B cell (primary cell): ENCODE results near the gene NSDHL. TPM values are rescaled to one million over a fixed set of nuclear protein-coding genes. Genes with fewer than 3 reads are reported as not detected.

Experiments used
- ATAC-seq: fragments of 200-7000 bp; cut with Tn5 transposase; one replicate; pipeline ENCODE4 v1.10.0; 2021; ENCODE audit warnings: low read depth, mild to moderate bottlenecking, moderate number of reproducible peaks, moderate library complexity
- CTCF ChIA-PET: fragments of 350-600 bp; sonication (Branson Sonifier 250); formaldehyde crosslinking; loops from one replicate; lab custom pipeline; 2021; ENCODE audit warnings: antibody characterized with exemption, inconsistent platforms; lab: Charles Lee
- POLR2A ChIA-PET: fragments of 350-600 bp; sonication (Branson Sonifier 250); formaldehyde crosslinking; loops from one replicate; lab custom pipeline; 2021; ENCODE audit warnings: antibody characterized with exemption; lab: Charles Lee
- DNase-seq: peaks from one replicate; pipeline ENCODE4 v3.0.0; 2013
- H2AFZ ChIP-seq: 2 replicates; pipeline ENCODE4 v1.6.1; 2012; ENCODE audit warnings: mild to moderate bottlenecking, low read depth, low read length; ENCODE audit not compliant: insufficient read depth, poor library complexity, severe bottlenecking
- H3K27ac ChIP-seq, 2 donors: 1 replicate in 1 of 2; 2 replicates in 1 of 2; pipeline ENCODE4 v1.5.1; 2012 to 2013; ENCODE audit warnings: low read length in 2 of 2, mild to moderate bottlenecking in 2 of 2, moderate library complexity in 1 of 2
- H3K27me3 ChIP-seq, 4 experiments: fragments of 200-600 bp in 1 of 4; sonication (generic) in 1 of 4; replicated peaks in 1 of 4; 1 replicate in 2 of 4; 2 replicates in 2 of 4; pipeline versions ENCODE4 v1.6.1 to v1.7.0; 2013 to 2016; ENCODE audit warnings: low read length in 3 of 4, mild to moderate bottlenecking in 2 of 4, mixed read lengths in 1 of 4, moderate library complexity in 1 of 4; ENCODE audit not compliant: insufficient read depth in 4 of 4, control insufficient read depth in 3 of 4; ENCODE audit errors: control extremely low read depth in 1 of 4
- H3K36me3 ChIP-seq, 2 experiments: replicated peaks in 1 of 2; 1 replicate in 1 of 2; 2 replicates in 1 of 2; pipeline versions ENCODE4 v1.6.1 to v1.7.1; 2013; ENCODE audit warnings: low read length in 1 of 2; ENCODE audit not compliant: insufficient read depth in 2 of 2, control insufficient read depth in 1 of 2; ENCODE audit errors: control extremely low read depth in 1 of 2, extremely low read depth in 1 of 2
- H3K4me1 ChIP-seq, 2 donors: fragments of 200-600 bp in 1 of 2; sonication (generic) in 1 of 2; 1 replicate in 1 of 2; 2 replicates in 1 of 2; pipeline versions ENCODE4 v1.5.1 to v1.6.1; 2013 to 2017; ENCODE audit warnings: low read length in 2 of 2; ENCODE audit not compliant: control insufficient read depth in 2 of 2, insufficient read depth in 2 of 2
- H3K4me2 ChIP-seq: replicated peaks from 2 replicates; pipeline ENCODE3; 2012; ENCODE audit warnings: mild to moderate bottlenecking, low read depth, low read length; ENCODE audit not compliant: poor library complexity, severe bottlenecking
- H3K4me3 ChIP-seq, 5 experiments: fragments of 200-600 bp in 1 of 5; sonication (generic) in 1 of 5; 1 replicate in 3 of 5; 2 replicates in 2 of 5; pipeline versions ENCODE4 v1.5.1 to v1.7.0; 2011 to 2016; ENCODE audit warnings: low read length in 4 of 5, mild to moderate bottlenecking in 4 of 5, low read depth in 2 of 5, control low read depth in 1 of 5, moderate library complexity in 1 of 5; ENCODE audit not compliant: insufficient read depth in 1 of 5; ENCODE audit errors: control extremely low read depth in 1 of 5, extremely low read depth in 1 of 5
- H3K79me2 ChIP-seq: fragments of 200-600 bp; sonication (generic); one replicate; pipeline ENCODE4 v1.6.0; 2016; ENCODE audit warnings: low read length; ENCODE audit not compliant: control insufficient read depth, insufficient read depth
- H3K9ac ChIP-seq: fragments of 200-600 bp; sonication (generic); 2 replicates; pipeline ENCODE4 v1.6.1; 2017; ENCODE audit warnings: mild to moderate bottlenecking, low read length, moderate library complexity
- H3K9me3 ChIP-seq, 3 donors: one replicate each; pipeline versions ENCODE4 v1.6.1 to v1.7.1; 2013; ENCODE audit warnings: low read length in 2 of 3; ENCODE audit not compliant: control insufficient read depth in 2 of 3, insufficient read depth in 1 of 3; ENCODE audit errors: control extremely low read depth in 1 of 3
- H4K20me1 ChIP-seq: 2 replicates; pipeline ENCODE4 v1.6.0; 2012; ENCODE audit warnings: mild to moderate bottlenecking, low read length; ENCODE audit not compliant: insufficient read depth, control insufficient read depth, poor library complexity, severe bottlenecking
- H3K27ac Mint-ChIP-seq: one replicate; pipeline ENCODE4 v1.8.0; 2021; ENCODE audit warnings: mixed read lengths
- H3K27me3 Mint-ChIP-seq: one replicate; pipeline ENCODE4 v1.8.0; 2021; ENCODE audit warnings: mixed read lengths
- H3K4me1 Mint-ChIP-seq: one replicate; pipeline ENCODE4 v1.8.0; 2021; ENCODE audit warnings: mixed read lengths
- H3K4me3 Mint-ChIP-seq: one replicate; pipeline ENCODE4 v1.8.0; 2021; ENCODE audit warnings: mixed read lengths
- H3K9me3 Mint-ChIP-seq: one replicate; pipeline ENCODE4 v1.8.0; 2022; ENCODE audit warnings: mixed read lengths; ENCODE audit not compliant: insufficient read depth
- EZH2 ChIP-seq: IDR thresholded peaks from 2 replicates; pipeline ENCODE4 v1.6.1; 2012; ENCODE audit warnings: borderline replicate concordance, low read depth, mild to moderate bottlenecking, moderate library complexity, low read length; ENCODE audit not compliant: insufficient read depth, poor library complexity, severe bottlenecking
- WGBS: methylation state at CpG from one replicate; pipeline ENCODE4 v1.1.5; 2013; ENCODE audit warnings: missing lambda C conversion rate; ENCODE audit not compliant: insufficient coverage; 5-methylcytosine and 5-hydroxymethylcytosine counted together
- intact Hi-C: fragments of 100-400 bp; cut with micrococcal nuclease; formaldehyde crosslinking; loops from one replicate; pipeline ENCODE4 v1.10.0; 2022
- polyA plus RNA-seq: library from polyadenylated mRNA; depleted of rRNA; stranded (reverse); fragments of >200 nt; gene quantifications from 2 replicates; pipeline ENCODE4 v1.2.3, GENCODE V29; 2012
- total RNA-seq, 2 donors: library from RNA; stranded (reverse); fragments of 120-200 nt in 1 of 2; gene quantifications; 1 replicate in 1 of 2; 2 replicates in 1 of 2; pipeline versions ENCODE4 v1.2.3 to v1.2.4, GENCODE V29; 2013 to 2022
- TF ChIP-seq, protein P1 (sequence below): fragments of 200-600 bp; IDR thresholded peaks from one replicate; pipeline ENCODE4 v1.8.0; 2022; ENCODE audit warnings: antibody characterized with exemption, mild to moderate bottlenecking

Gene NSDHL
- total and polyA plus RNA-seq, 2 donors (not counting 1 experiment from before 2014, with no cell fraction given), result 4.9 to 10.3 TPM

GRCh38 chrX:152844256-152844655 lies 13.4 kb downstream of the NSDHL start:
- Mint-ChIP-seq H3K27ac (no peak overlapping the region), H3K4me1 (peaks cover 3% of the 10 kb centered on the region), H3K9me3 (no peaks in the 10 kb centered on the region), H3K4me3 (no peak overlapping the region), H3K27me3 (no peaks in the 10 kb centered on the region)
- H3K9ac ChIP-seq, result no peak overlapping the region
- POLR2A ChIA-PET, result no interaction called here
- no peak overlapping the region for H3K4me3 ChIP-seq
- no peak overlapping the region for H3K27ac ChIP-seq
- H3K36me3 ChIP-seq, result peaks cover 0 to 6% of the 10 kb centered on the region in 2 experiments
- peaks cover 10% of the 10 kb centered on the region for H3K79me2 ChIP-seq
- H4K20me1 ChIP-seq, result no peaks in the 10 kb centered on the region
- CTCF ChIA-PET, result no interaction called here
- H2AFZ ChIP-seq, result no peak overlapping the region
- DNase-seq (no peak), ATAC-seq (no peak)
- TF ChIP-seq, protein P1, sequence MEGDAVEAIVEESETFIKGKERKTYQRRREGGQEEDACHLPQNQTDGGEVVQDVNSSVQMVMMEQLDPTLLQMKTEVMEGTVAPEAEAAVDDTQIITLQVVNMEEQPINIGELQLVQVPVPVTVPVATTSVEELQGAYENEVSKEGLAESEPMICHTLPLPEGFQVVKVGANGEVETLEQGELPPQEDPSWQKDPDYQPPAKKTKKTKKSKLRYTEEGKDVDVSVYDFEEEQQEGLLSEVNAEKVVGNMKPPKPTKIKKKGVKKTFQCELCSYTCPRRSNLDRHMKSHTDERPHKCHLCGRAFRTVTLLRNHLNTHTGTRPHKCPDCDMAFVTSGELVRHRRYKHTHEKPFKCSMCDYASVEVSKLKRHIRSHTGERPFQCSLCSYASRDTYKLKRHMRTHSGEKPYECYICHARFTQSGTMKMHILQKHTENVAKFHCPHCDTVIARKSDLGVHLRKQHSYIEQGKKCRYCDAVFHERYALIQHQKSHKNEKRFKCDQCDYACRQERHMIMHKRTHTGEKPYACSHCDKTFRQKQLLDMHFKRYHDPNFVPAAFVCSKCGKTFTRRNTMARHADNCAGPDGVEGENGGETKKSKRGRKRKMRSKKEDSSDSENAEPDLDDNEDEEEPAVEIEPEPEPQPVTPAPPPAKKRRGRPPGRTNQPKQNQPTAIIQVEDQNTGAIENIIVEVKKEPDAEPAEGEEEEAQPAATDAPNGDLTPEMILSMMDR, result no peak
- TF ChIP-seq EZH2, result no peak
- H3K4me2 ChIP-seq, result no peak overlapping the region
- H3K27me3 ChIP-seq, result no peaks in the 10 kb centered on the region
- intact Hi-C loops, result no loop called here
- H3K9me3 ChIP-seq, result no peaks in the 10 kb centered on the region
- 100% methylated on average over 1 of the region's 6 CpGs for WGBS
- peaks cover 0 to 3% of the 10 kb centered on the region in 2 donors for H3K4me1 ChIP-seq

- Histone ChIP-seq H4K20me1 (no peaks in the 10 kb centered on the region), H3K4me2 (no peak overlapping the region), H3K9me3 (no peaks in the 10 kb centered on the region), H2AFZ (no peak overlapping the region), H3K27ac (no peak overlapping the region), H3K36me3 (peaks cover 0 to 8% of the 10 kb centered on the region in 2 experiments), H3K4me3 (no peak overlapping the region), H3K4me1 (peaks cover 0 to 3% of the 10 kb centered on the region in 2 donors), H3K79me2 (peaks cover 10% of the 10 kb centered on the region), H3K27me3 (no peaks in the 10 kb centered on the region), H3K9ac (no peak overlapping the region)
- POLR2A ChIA-PET, result no interaction called here
- H3K4me3 Mint-ChIP-seq, result no peak overlapping the region
- TF ChIP-seq, protein P1, result no peak
- no peak for TF ChIP-seq EZH2
- WGBS, result 100% methylated on average over 6 of the region's 17 CpGs
- no peak overlapping the region for H3K27ac Mint-ChIP-seq
- ATAC-seq (no peak), DNase-seq (no peak)
- H3K27me3 Mint-ChIP-seq, result no peaks in the 10 kb centered on the region
- peaks cover 3% of the 10 kb centered on the region for H3K4me1 Mint-ChIP-seq
- H3K9me3 Mint-ChIP-seq, result no peaks in the 10 kb centered on the region
- intact Hi-C loops, result no loop called here
- CTCF ChIA-PET, result no interaction called here
Measured at GRCh38 chrX:152845618-152846240, 14.9 kb downstream of the NSDHL start.
